Liver (tissue), 9 donors: ENCODE results near the gene SAFB2. TPM values are rescaled to one million over a fixed set of nuclear protein-coding genes. Genes with fewer than 3 reads are reported as not detected.

ENCODE experiments used
- DNase-seq: peaks from one replicate; pipeline ENCODE4 v3.0.0-alpha.2; 2017; ENCODE audit warnings: low spot score
- H3K27ac ChIP-seq, 2 donors: one replicate each; pipeline ENCODE4 v1.7.0; 2013; ENCODE audit warnings: inconsistent platforms in 2 of 2, low read length in 2 of 2, control low read depth in 1 of 2, low read depth in 1 of 2, mild to moderate bottlenecking in 1 of 2
- H3K27me3 ChIP-seq, 4 donors: one replicate each; pipeline versions ENCODE4 v1.6.1 to v1.7.0; 2013; ENCODE audit warnings: low read length in 3 of 4, inconsistent platforms in 1 of 4, mild to moderate bottlenecking in 1 of 4, moderate library complexity in 1 of 4; ENCODE audit not compliant: control insufficient read depth in 4 of 4, insufficient read depth in 4 of 4
- H3K36me3 ChIP-seq, 4 donors: one replicate each; pipeline versions ENCODE4 v1.6.1 to v1.7.0; 2013; ENCODE audit warnings: low read length in 3 of 4, mild to moderate bottlenecking in 3 of 4, low read depth in 1 of 4, moderate library complexity in 1 of 4; ENCODE audit not compliant: control insufficient read depth in 4 of 4, insufficient read depth in 3 of 4
- H3K4me1 ChIP-seq, 4 donors: one replicate each; pipeline versions ENCODE4 v1.6.1 to v1.7.0; 2013; ENCODE audit warnings: low read length in 3 of 4, mild to moderate bottlenecking in 3 of 4, moderate library complexity in 1 of 4; ENCODE audit not compliant: control insufficient read depth in 4 of 4, insufficient read depth in 4 of 4
- H3K4me3 ChIP-seq, 3 donors: one replicate each; pipeline versions ENCODE4 v1.6.1 to v1.7.0; 2013; ENCODE audit warnings: low read length in 3 of 3, control low read depth in 1 of 3, low read depth in 1 of 3, mild to moderate bottlenecking in 1 of 3
- H3K9ac ChIP-seq, 2 donors: one replicate each; pipeline ENCODE4 v1.7.0; 2013; ENCODE audit warnings: low read length in 2 of 2, mild to moderate bottlenecking in 2 of 2, moderate library complexity in 2 of 2, control low read depth in 1 of 2, low read depth in 1 of 2
- H3K9me3 ChIP-seq, 4 donors: one replicate each; pipeline versions ENCODE4 v1.6.1 to v1.7.0; 2013; ENCODE audit warnings: low read length in 3 of 4; ENCODE audit not compliant: control insufficient read depth in 4 of 4
- CTCF ChIP-seq: fragments of 150-350 bp; IDR thresholded peaks from 2 replicates; pipeline ENCODE4 v1.5.1; 2017; ENCODE audit warnings: improper control_type of control experiment, low read depth, low read length; ENCODE audit not compliant: missing input control
- FOXA2 ChIP-seq: IDR thresholded peaks from 2 replicates; pipeline ENCODE4 v1.6.1; 2016; ENCODE audit warnings: antibody characterized with exemption
- GABPA ChIP-seq, 2 donors: IDR thresholded peaks in 1 of 2; conservative IDR thresholded peaks in 1 of 2; 2 replicates each; pipeline ENCODE4 v1.6.1; 2016; ENCODE audit warnings: antibody characterized with exemption in 2 of 2, mild to moderate bottlenecking in 1 of 2, moderate library complexity in 1 of 2
- HNF4A ChIP-seq, 2 donors: conservative IDR thresholded peaks; 2 replicates each; pipeline ENCODE4 v1.6.1; 2016; ENCODE audit warnings: antibody characterized with exemption in 2 of 2, mild to moderate bottlenecking in 2 of 2
- HNF4G ChIP-seq: IDR thresholded peaks from 2 replicates; pipeline ENCODE4 v1.6.1; 2016; ENCODE audit warnings: antibody characterized with exemption
- JUND ChIP-seq, 2 donors: IDR thresholded peaks; 2 replicates each; pipeline ENCODE4 v1.6.1; 2016; ENCODE audit warnings: antibody characterized with exemption in 2 of 2
- MAX ChIP-seq: IDR thresholded peaks from 2 replicates; pipeline ENCODE4 v1.6.1; 2016; ENCODE audit warnings: antibody characterized with exemption
- NR2F2 ChIP-seq: IDR thresholded peaks from 2 replicates; pipeline ENCODE4 v1.6.1; 2016; ENCODE audit warnings: antibody characterized with exemption
- RAD21 ChIP-seq, 2 donors: IDR thresholded peaks; 2 replicates each; pipeline ENCODE4 v1.6.1; 2016; ENCODE audit warnings: antibody characterized with exemption in 2 of 2, mild to moderate bottlenecking in 2 of 2
- REST ChIP-seq: IDR thresholded peaks from 2 replicates; pipeline ENCODE4 v1.6.1; 2016; ENCODE audit warnings: antibody characterized with exemption, mild to moderate bottlenecking
- RXRA ChIP-seq, 2 donors: IDR thresholded peaks; 2 replicates each; pipeline ENCODE4 v1.6.1; 2017 to 2018; ENCODE audit warnings: antibody characterized with exemption in 2 of 2, mild to moderate bottlenecking in 1 of 2
- SP1 ChIP-seq: IDR thresholded peaks from 2 replicates; pipeline ENCODE4 v1.6.1; 2018; ENCODE audit warnings: antibody characterized with exemption, mild to moderate bottlenecking
- TAF1 ChIP-seq: conservative IDR thresholded peaks from 2 replicates; pipeline ENCODE4 v1.6.1; 2016; ENCODE audit warnings: antibody characterized with exemption, mild to moderate bottlenecking
- YY1 ChIP-seq: IDR thresholded peaks from 2 replicates; pipeline ENCODE4 v1.6.1; 2016; ENCODE audit warnings: antibody characterized with exemption, mild to moderate bottlenecking
- ZBTB33 ChIP-seq: IDR thresholded peaks from 2 replicates; pipeline ENCODE4 v1.6.1; 2016; ENCODE audit warnings: antibody characterized with exemption
- WGBS: extraction: QIAGEN DNeasy Blood & Tissue Kit; methylation state at CpG from one replicate; pipeline ENCODE4 v1.1.7; 2013; 5-methylcytosine and 5-hydroxymethylcytosine counted together
- polyA plus RNA-seq, 2 donors: library from polyadenylated mRNA; stranded (reverse) in 1 of 2; unstranded in 1 of 2; fragments of 200-250 nt in 1 of 2; fragments of >200 nt in 1 of 2; fragmentation: Nextera tagmentation in 1 of 2; extraction: Ambion mirVana in 1 of 2; gene quantifications; one replicate each; pipeline versions ENCODE4 v1.2.1 to v1.2.3, GENCODE V29; 2013 to 2015
- total RNA-seq, 2 donors: library from RNA; depleted of rRNA; stranded (reverse); fragments of >200 nt; gene quantifications; one replicate each; pipeline ENCODE4 v1.2.3, GENCODE V29; 2014
- donor health status: healthy.
- donor health status: healthy.
- donor health status: healthy.
- donor health status: healthy.
- donor health status: healthy.

Gene SAFB2
- total and polyA plus RNA-seq, 4 donors: 18.7 to 57.8 (median 28.5) TPM

- H3K4me1 ChIP-seq: peaks cover 2 to 21% (median 13%) of the 10 kb centered on the region in 4 donors
- H3K27ac ChIP-seq: peak overlapping the region; percentile 16 to 84
- H3K36me3 ChIP-seq: peaks cover 27 to 75% (median 52%) of the 10 kb centered on the region in 4 donors
- 92% methylated on average over 26 of the region's 26 CpGs for WGBS
- no peak for TF ChIP-seq RXRA (IDR thresholded peaks at IDR 0.05)
- no peak for TF ChIP-seq REST
- TF ChIP-seq RAD21 (IDR thresholded peaks at IDR 0.05): no peak
- TF ChIP-seq FOXA2: no peak
- TF ChIP-seq NR2F2: no peak
- H3K9me3 ChIP-seq: no peaks in the 10 kb centered on the region
- H3K4me3 ChIP-seq: no peak overlapping the region
- H3K27me3 ChIP-seq: no peaks in the 10 kb centered on the region
- DNase-seq: no peak
- no peak overlapping the region for H3K9ac ChIP-seq
Measured at GRCh38 chr19:5666921-5667610, 44.5 kb upstream of the SAFB2 start.

- TF ChIP-seq FOXA2 (peak; percentile 64), HNF4A (conservative IDR thresholded peaks at IDR 0.05) (peak; percentile 64 to 65), ZBTB33 (no peak), HNF4G (peak; percentile 13), TAF1 (no peak), RAD21 (IDR thresholded peaks at IDR 0.05) (peak; percentile 73 to 78), GABPA (IDR thresholded peaks at IDR 0.05 in 1 of 2, conservative IDR thresholded peaks at IDR 0.05 in 1 of 2) (peak in 1 of 2 donors; percentile 13), CTCF (peak; percentile 50), MAX (no peak), REST (peak; percentile 36), YY1 (peak; percentile 54), JUND (IDR thresholded peaks at IDR 0.05) (peak; percentile 19 to 24), RXRA (IDR thresholded peaks at IDR 0.05) (peak; percentile 84 to 86), SP1 (peak; percentile 68)
- 61% methylated on average over 10 of the region's 10 CpGs for WGBS
- Histone ChIP-seq H3K36me3 (peaks cover 31 to 83% (median 56%) of the 10 kb centered on the region in 4 donors), H3K4me1 (peaks cover 2 to 21% (median 13%) of the 10 kb centered on the region in 4 donors), H3K27me3 (no peaks in the 10 kb centered on the region), H3K27ac (peak overlapping the region; percentile 62 to 84), H3K9me3 (no peaks in the 10 kb centered on the region), H3K4me3 (no peak overlapping the region), H3K9ac (no peak overlapping the region)
- no peak for DNase-seq
Measured at GRCh38 chr19:5665781-5666513, 43.4 kb upstream of the SAFB2 start.
